Brain microvascular endothelial cell (primary cell): ENCODE results near the gene PTPRJ.

ENCODE experiments used
- DNase-seq: peaks from one replicate; pipeline ENCODE4 v3.0.0-alpha.2; 2020
- H3K27ac ChIP-seq: fragments of 250-450 bp; sonication (Bioruptor Pico); 2 replicates; pipeline ENCODE4 v1.5.1; 2020; ENCODE audit warnings: mild to moderate bottlenecking, moderate library complexity
- H3K27me3 ChIP-seq: fragments of 250-450 bp; sonication (Bioruptor Pico); replicated peaks from 2 replicates; pipeline ENCODE4 v1.5.1; 2020; ENCODE audit warnings: mild to moderate bottlenecking
- H3K36me3 ChIP-seq: fragments of 250-450 bp; sonication (Bioruptor Pico); replicated peaks from 2 replicates; pipeline ENCODE4 v1.5.1; 2020; ENCODE audit warnings: mild to moderate bottlenecking
- H3K4me3 ChIP-seq: 2 replicates; pipeline ENCODE4 v1.5.1; 2011; ENCODE audit warnings: low read depth, mild to moderate bottlenecking, control low read depth, low read length, moderate library complexity
- CTCF ChIP-seq: IDR thresholded peaks from 2 replicates; pipeline ENCODE4 v1.5.1; 2011; ENCODE audit warnings: low read depth, mild to moderate bottlenecking, moderate library complexity, low read length, control low read depth, inconsistent platforms; ENCODE audit errors: missing control alignments
- in situ Hi-C: cut with HindIII; loops from 2 replicates; pipeline ENCODE4 v1.10.0; 2017; ENCODE audit warnings: low sequenced_read_pairs, low pct_ligation_motif_present

The PTPRJ gene

GRCh38 chr11:47991266-47991830 is 11.0 kb downstream of the PTPRJ start:
- in situ Hi-C loops: no loop called here
- H3K27me3 ChIP-seq: no peaks in the 10 kb centered on the region
- H3K27ac ChIP-seq: peak overlapping the region; percentile 11
- DNase-seq: no peak
- no peak overlapping the region for H3K4me3 ChIP-seq
- no peaks in the 10 kb centered on the region for H3K36me3 ChIP-seq
- TF ChIP-seq CTCF: no peak

GRCh38 chr11:47991894-47992293 is 11.5 kb downstream of the PTPRJ start:
- Histone ChIP-seq H3K27ac (peak overlapping the region; percentile 11), H3K4me3 (no peak overlapping the region), H3K27me3 (no peaks in the 10 kb centered on the region), H3K36me3 (no peaks in the 10 kb centered on the region)
- TF ChIP-seq CTCF: no peak
- in situ Hi-C loops: no loop called here
- no peak for DNase-seq

GRCh38 chr11:47992959-47993820 is 12.8 kb downstream of the PTPRJ start:
- H3K4me3 ChIP-seq: no peak overlapping the region
- no peak for TF ChIP-seq CTCF
- DNase-seq: peak; percentile 87
- H3K27me3 ChIP-seq: no peaks in the 10 kb centered on the region
- H3K36me3 ChIP-seq: no peaks in the 10 kb centered on the region
- in situ Hi-C loops: no loop called here
- H3K27ac ChIP-seq: peak overlapping the region; percentile 57

GRCh38 chr11:47994417-47994816 is 14.1 kb downstream of the PTPRJ start:
- no peaks in the 10 kb centered on the region for H3K27me3 ChIP-seq
- no peak for TF ChIP-seq CTCF
- no peak for DNase-seq
- no peak overlapping the region for H3K4me3 ChIP-seq
- H3K27ac ChIP-seq: no peak overlapping the region
- no peaks in the 10 kb centered on the region for H3K36me3 ChIP-seq
- in situ Hi-C loops: no loop called here

- no peak overlapping the region for H3K27ac ChIP-seq
- in situ Hi-C loops: no loop called here
- H3K27me3 ChIP-seq: no peaks in the 10 kb centered on the region
- TF ChIP-seq CTCF: no peak
- no peak overlapping the region for H3K4me3 ChIP-seq
- no peak for DNase-seq
- H3K36me3 ChIP-seq: no peaks in the 10 kb centered on the region
These were observed 15.0 kb downstream of the PTPRJ start for GRCh38 chr11:47995360-47995769.
